ENCODE measurements around the gene ENPP1.
"Not testable (repeated sequence)": the region's sequence is repeated elsewhere in the genome, so short reads cannot be mapped to it uniquely, and the experiment has no call there.

ENPP1 gene

DNA sequence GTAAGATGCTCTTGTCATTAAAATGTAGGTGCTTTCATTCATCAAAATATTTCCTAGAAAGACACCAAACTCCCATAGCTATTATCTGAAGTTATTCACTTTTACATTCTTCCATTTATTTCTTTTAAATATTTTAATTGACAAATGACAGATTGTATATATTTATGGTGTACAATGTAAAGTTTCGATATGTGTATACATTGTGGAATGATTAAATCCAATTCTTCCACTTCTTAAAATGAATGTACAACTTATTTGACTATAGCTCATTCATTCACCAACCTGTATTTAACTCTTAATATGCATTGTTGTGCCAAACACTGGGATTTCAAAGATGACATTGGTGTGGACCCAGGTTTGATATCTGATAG, 102.4 kb downstream of the ENPP1 start:
- DNase-seq (ENCODE audit: low read depth), result no peak
- in situ Hi-C loops (cut with HindIII; ENCODE audit: low sequenced_read_pairs), result no loop called here
- H3K4me3 ChIP-seq (ENCODE audit: low read depth, low read length), result no peak overlapping the region
- TF ChIP-seq, protein P1, sequence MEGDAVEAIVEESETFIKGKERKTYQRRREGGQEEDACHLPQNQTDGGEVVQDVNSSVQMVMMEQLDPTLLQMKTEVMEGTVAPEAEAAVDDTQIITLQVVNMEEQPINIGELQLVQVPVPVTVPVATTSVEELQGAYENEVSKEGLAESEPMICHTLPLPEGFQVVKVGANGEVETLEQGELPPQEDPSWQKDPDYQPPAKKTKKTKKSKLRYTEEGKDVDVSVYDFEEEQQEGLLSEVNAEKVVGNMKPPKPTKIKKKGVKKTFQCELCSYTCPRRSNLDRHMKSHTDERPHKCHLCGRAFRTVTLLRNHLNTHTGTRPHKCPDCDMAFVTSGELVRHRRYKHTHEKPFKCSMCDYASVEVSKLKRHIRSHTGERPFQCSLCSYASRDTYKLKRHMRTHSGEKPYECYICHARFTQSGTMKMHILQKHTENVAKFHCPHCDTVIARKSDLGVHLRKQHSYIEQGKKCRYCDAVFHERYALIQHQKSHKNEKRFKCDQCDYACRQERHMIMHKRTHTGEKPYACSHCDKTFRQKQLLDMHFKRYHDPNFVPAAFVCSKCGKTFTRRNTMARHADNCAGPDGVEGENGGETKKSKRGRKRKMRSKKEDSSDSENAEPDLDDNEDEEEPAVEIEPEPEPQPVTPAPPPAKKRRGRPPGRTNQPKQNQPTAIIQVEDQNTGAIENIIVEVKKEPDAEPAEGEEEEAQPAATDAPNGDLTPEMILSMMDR (IDR thresholded peaks at IDR 0.05; ENCODE audit: low read depth, low read length, missing control alignments), result no peak

DNA sequence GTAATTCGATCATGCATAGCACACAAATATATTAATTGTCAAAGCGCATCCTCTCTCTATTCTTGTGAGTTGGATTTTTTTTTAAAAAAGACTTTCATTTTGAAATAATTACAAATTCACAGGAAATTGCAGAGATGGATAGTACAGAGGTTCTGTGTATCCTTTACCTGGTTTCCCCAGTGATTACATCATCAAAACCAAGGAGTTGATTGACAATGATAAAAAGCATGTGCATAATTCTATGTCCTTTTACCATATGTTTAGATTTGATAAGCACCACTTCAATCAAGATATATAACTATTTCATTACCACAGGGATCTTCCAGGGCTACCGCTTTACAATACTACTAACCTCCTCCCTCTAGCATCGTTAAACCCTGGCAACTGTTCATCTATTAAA, 103.1 kb downstream of the ENPP1 start:
- TF ChIP-seq, protein P1 (IDR thresholded peaks at IDR 0.05; ENCODE audit: low read depth, low read length, missing control alignments), result no peak
- in situ Hi-C loops (cut with HindIII; ENCODE audit: low sequenced_read_pairs), result no loop called here
- DNase-seq (ENCODE audit: low read depth), result no peak

DNA sequence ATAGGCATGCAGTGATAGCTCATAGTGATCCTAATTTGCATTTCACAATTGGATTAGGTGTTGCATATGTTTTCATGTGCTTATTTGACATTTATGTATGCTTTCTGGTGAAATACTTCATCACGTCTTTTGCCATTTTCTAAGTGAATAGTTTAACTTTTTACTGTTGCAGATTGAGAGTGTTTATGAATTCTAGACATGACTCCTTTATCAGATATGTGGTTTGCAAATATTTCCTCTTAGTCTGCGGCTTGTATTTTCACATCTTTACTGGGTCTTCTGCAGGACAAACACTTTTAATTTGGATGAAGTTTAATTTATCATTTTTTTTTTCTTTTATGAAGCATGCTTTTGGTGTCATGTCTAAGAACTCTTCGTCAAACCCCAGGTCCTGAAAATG, 104.1 kb downstream of the ENPP1 start:
- no peak for DNase-seq (ENCODE audit: low read depth)
- TF ChIP-seq, protein P1 (IDR thresholded peaks at IDR 0.05; ENCODE audit: low read depth, low read length, missing control alignments), result no peak
- in situ Hi-C loops (cut with HindIII; ENCODE audit: low sequenced_read_pairs), result no loop called here
- H3K4me3 ChIP-seq (ENCODE audit: low read depth, low read length), result no peak overlapping the region

More for the DNA sequence above, 103.1 kb downstream of the ENPP1 start:
- no peak overlapping the region for H3K4me3 ChIP-seq (ENCODE audit: low read depth, low read length)

DNA sequence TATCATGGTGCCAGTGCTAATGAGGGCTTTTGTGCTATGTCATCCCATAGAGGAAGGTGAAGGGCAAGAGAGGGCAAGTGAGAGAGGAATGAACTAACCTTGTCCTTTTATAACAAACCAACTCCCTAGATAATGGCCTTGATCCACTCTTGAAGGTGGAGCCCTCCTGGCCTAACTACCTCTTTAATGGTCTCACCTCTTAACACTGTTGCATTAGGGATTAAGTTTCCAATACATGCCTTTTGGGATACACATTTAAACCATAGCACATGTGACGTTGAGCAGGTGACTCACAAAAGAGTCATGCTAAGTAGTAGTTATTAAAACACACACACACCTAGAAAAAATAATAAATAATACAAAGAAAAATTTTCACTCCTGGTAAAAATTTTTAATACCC, 106.4 kb downstream of the ENPP1 start:
- in situ Hi-C loops (cut with HindIII; ENCODE audit: low sequenced_read_pairs), result no loop called here
- TF ChIP-seq, protein P1 (IDR thresholded peaks at IDR 0.05; ENCODE audit: low read depth, low read length, missing control alignments), result no peak
- no peak for DNase-seq (ENCODE audit: low read depth)
- H3K4me3 ChIP-seq (ENCODE audit: low read depth, low read length), result no peak overlapping the region

DNA sequence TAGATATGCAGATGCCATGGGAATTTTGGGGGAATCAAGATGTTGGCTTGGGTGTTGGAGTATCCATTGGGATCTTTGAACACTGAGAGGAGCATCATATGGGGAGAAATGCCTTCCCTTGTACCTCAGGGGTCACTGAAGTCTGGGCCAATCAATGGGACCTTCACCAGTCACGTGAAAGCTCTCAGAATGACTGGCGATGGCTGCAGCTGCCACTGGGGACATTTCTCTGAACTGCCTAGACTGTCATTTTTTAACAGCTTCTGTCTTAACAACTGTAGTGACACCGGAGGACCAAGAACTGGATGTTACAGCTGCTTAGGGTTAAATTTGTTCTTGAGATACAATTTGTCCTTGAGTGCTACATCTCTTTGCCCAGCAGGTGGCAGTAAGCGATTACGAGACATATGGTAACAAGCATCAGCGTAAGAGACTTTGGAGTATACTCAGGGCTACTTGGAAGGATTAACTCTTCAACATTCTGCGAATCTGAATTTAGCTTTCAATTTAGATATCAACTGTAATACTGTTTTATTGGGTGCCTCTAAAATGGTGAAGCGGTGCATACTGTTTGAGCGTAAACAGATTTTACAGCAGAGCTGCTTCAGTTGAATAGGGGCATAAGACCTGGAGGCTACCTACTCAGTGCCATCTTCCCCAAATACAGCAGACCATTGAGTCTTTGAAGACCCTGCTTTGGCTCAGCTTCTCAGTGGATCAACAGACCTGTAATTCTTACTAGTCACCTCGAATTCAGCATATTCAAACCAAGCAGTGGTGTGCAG, 107.3 kb downstream of the ENPP1 start:
- in situ Hi-C loops (cut with HindIII; ENCODE audit: low sequenced_read_pairs), result no loop called here

DNA sequence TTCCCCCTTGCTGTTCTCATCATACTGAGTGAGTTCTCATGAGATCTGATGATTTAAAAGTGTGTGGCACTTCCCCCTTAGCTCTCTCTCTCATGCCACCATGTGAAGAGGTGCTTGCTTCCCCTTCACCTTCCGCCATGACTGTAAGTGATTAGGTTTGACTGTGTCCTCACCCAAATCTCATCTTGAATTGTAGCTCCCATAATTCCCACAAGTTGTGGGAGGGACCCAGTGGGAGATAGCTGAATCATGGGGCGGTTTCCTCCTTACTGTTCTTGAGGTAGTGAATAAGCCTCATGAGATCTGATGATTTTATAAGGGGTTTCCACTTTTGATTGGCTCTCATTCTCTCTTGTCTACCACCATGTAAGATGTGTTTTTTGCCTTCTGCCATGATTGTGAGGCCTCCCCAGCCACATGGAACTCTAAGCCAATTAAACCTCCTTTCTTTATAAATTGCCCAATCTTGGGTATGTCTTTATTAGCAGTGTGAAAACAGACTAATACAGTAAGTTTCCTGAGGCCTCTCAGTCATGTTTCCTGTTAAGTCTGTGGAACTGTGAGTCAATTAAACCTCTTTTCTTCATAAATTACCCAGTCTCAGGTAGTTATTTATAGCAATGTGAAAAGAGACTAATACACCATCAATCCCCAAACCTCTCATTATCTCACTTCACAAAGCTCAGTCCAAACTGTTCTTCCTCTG, 108.4 kb downstream of the ENPP1 start:
- DNase-seq (ENCODE audit: low read depth); in situ Hi-C loops (cut with HindIII; ENCODE audit: low sequenced_read_pairs); H3K4me3 ChIP-seq (ENCODE audit: low read depth, low read length): not testable (repeated sequence)

More for the DNA sequence above, 107.3 kb downstream of the ENPP1 start:
- TF ChIP-seq, protein P1 (IDR thresholded peaks at IDR 0.05; ENCODE audit: low read depth, low read length, missing control alignments), result peak; percentile 88
- no peak overlapping the region for H3K4me3 ChIP-seq (ENCODE audit: low read depth, low read length)
- peak; percentile 83 for DNase-seq (ENCODE audit: low read depth)

DNA sequence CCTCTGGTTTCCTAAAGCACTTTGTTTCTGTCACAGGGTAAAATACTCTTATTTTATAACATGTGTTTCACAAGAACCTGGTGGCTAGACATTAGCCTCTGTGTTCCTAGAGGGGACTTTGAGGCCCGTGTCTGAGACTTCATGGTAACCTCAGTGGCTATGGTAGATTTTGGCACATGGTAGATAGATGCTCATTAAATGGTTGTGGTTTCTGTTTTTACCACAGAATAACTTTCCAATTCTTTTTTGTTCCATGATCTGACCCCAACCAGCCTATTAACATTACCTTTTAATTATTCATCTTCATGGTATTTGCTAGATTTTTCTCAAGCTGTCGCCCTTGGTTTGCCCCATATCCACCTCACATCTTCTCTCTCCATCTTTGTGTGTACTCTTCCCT, 109.0 kb downstream of the ENPP1 start:
- DNase-seq (ENCODE audit: low read depth), result no peak
- in situ Hi-C loops (cut with HindIII; ENCODE audit: low sequenced_read_pairs), result no loop called here
- TF ChIP-seq, protein P1 (IDR thresholded peaks at IDR 0.05; ENCODE audit: low read depth, low read length, missing control alignments), result no peak
- no peak overlapping the region for H3K4me3 ChIP-seq (ENCODE audit: low read depth, low read length)
